EH (cell line): Measurements from ENCODE around the gene ISCA1.

Experiments used
- DNase-seq: peaks from one replicate; pipeline ENCODE4 v3.0.0-alpha.2; 2015; ENCODE audit warnings: low read depth

The ISCA1 gene

GRCh38 chr9:86222667-86223066, 59.7 kb downstream of the ISCA1 start:
- no peak for DNase-seq

GRCh38 chr9:86219606-86220005, 62.7 kb downstream of the ISCA1 start:
- no peak for DNase-seq

- DNase-seq = no peak
These were observed 65.1 kb downstream of the ISCA1 start for GRCh38 chr9:86217076-86217755.
